Measurements from ENCODE around the gene RAB8B. TPM values are rescaled to one million over a fixed set of nuclear protein-coding genes. Genes with fewer than 3 reads are reported as not detected.
"Not testable (repeated sequence)": the region's sequence is repeated elsewhere in the genome, so short reads cannot be mapped to it uniquely, and the experiment has no call there.

The RAB8B gene
- total RNA-seq, 1 experiment from 2014 or later: 27.2 TPM

DNA sequence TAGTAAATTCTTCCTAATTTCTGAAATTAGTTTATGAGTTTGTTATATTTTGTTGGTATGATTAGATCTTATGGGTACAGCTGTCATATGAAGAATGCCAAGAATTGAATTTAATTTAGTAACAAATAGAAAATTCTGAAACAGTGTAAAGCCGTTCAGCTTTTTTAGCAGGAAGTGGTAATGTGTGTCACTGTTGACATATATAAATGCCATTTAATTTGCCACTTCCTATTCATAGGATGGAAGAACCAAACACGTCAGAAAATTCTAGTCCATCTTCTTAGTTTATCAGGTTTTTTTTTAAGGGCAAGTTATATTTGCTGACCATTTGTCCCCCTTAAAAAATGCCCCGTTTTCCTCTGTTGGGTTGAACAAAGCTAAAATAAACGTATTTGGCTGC lies 43.0 kb downstream of the RAB8B start:
- no peak for DNase-seq
- Histone ChIP-seq H3K4me3 (ENCODE audit: insufficient read depth, low read depth, low read length) (no peak overlapping the region), H3K36me3 (replicated peaks; ENCODE audit: control insufficient read depth, insufficient read depth, low read length) (no peaks in the 10 kb centered on the region), H3K27me3 (ENCODE audit: control insufficient read depth, insufficient read depth, low read length) (no peaks in the 10 kb centered on the region)

DNA sequence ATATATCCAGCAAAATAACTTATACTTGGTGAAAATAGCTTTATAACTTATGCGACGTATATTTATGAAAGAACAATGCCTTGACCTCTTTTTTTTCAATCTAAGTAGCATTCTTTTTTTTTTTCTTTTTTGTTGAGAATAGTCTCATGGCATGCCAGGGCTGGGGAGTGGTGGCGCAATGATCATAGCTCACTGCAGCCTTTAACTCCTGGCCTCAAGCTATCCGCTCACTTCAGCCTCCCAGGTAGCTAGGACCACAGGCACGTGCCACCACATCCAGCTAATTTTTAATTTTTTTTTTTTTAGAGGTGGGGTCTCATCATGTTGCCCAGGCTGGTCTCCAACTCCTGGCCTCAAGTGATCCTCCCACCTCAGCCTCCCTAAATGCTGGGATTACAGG lies 43.5 kb downstream of the RAB8B start:
- Histone ChIP-seq H3K4me3 (ENCODE audit: insufficient read depth, low read depth, low read length) (no peak overlapping the region), H3K27me3 (ENCODE audit: control insufficient read depth, insufficient read depth, low read length) (no peaks in the 10 kb centered on the region), H3K36me3 (replicated peaks; ENCODE audit: control insufficient read depth, insufficient read depth, low read length) (no peaks in the 10 kb centered on the region)
- no peak for DNase-seq

DNA sequence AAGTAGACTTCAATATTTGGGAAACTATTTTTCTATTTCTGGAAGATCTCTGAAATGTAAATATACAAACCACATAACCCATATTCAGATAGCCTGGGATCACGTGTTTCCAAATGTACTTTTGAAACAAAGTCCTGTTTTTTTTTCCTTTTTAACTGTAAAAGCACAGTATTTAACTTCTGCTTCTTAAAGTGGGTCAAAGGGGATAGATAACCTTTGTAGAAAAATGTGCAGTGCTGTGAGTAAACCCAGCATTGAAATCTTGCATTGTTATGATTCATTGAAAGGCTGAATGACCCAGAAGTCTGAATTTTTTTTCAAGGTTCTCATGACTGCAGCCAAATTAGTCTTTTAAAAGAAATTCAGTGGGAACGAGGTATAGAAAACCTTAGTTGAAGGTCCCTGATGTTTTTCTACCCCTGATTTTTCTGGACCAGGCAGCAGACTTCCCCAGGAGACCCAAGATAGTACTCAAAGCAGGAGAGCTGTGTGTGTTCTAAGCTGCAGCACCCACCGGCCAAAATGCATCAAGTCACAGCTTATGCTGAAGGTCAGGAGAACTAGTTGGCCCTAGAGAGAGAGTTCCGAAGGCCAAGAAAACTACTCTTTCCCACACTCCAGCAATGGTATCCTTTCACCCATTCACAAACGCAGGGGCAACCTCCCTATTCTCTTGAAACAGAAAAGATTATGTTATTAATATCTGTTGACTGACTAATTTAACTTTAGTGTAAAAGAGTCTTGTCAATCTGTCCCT lies 44.4 kb downstream of the RAB8B start:
- H3K36me3 ChIP-seq (replicated peaks; ENCODE audit: control insufficient read depth, insufficient read depth, low read length): no peaks in the 10 kb centered on the region
- H3K4me3 ChIP-seq (ENCODE audit: insufficient read depth, low read depth, low read length): no peak overlapping the region
- no peaks in the 10 kb centered on the region for H3K27me3 ChIP-seq (ENCODE audit: control insufficient read depth, insufficient read depth, low read length)
- no peak for DNase-seq

DNA sequence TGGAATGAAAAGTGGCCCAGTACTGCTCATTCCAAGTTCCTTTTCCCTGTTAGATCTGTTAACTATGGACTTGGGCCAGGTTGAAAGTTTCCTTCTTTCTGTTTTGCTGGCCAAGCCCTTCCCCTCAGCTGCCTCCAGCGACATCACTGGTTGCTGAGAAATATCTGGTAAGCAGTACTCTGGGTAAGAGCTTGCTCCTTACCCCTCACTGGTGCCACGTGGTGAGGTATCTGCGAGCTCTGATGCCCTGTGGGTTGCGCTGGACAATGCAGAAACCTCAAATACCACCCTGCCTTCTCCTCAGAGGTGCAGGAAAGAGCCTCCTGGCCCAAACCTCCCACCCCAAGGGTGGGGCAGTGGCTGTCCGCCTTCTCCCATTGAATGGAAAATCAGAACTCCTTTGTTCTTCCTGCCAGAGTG lies 45.1 kb downstream of the RAB8B start:
- Histone ChIP-seq H3K4me3 (ENCODE audit: insufficient read depth, low read depth, low read length) (no peak overlapping the region), H3K27me3 (ENCODE audit: control insufficient read depth, insufficient read depth, low read length) (no peaks in the 10 kb centered on the region), H3K36me3 (replicated peaks; ENCODE audit: control insufficient read depth, insufficient read depth, low read length) (no peaks in the 10 kb centered on the region)
- no peak for DNase-seq

DNA sequence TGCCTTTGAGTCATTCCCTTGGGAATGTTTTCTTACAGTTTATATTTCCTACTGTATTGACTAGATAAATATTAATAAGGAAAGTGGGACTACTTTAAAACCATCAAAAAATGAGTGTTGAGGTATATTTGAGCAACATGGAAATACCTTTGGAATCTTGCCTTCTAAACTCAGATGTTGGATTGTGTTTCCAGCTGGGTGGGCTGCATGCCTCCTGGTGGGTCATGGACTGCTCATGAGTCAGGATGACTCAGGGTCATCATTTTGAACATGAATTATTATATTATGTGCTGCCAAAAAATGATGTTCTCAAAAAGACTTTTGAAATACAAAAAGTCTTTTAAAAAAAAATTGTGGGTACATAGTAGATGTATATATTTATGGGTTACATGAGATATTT lies 46.9 kb downstream of the RAB8B start:
- H3K36me3 ChIP-seq (replicated peaks; ENCODE audit: control insufficient read depth, insufficient read depth, low read length): no peaks in the 10 kb centered on the region
- DNase-seq: no peak
- H3K4me3 ChIP-seq (ENCODE audit: insufficient read depth, low read depth, low read length): no peak overlapping the region

DNA sequence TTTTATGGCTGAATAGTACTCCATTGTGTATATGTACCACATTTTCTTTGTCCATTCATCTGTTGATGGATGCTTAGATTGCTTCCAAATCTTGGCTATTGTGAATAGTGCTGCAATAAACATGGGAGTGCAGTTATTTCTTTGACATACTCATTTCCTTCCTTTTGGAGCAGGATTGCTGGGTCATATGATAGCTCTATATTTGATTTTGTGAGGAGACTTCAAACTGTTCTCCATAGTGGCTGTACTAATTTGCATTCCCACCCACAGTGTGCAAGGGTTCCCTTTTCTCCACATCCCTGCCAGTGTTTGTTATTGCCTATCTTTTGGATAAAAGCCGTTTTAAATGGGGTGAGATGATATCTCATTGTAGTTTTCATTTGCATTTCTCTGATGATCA lies 47.7 kb downstream of the RAB8B start:
- H3K27me3 ChIP-seq (ENCODE audit: control insufficient read depth, insufficient read depth, low read length); DNase-seq; H3K36me3 ChIP-seq (replicated peaks; ENCODE audit: control insufficient read depth, insufficient read depth, low read length); H3K4me3 ChIP-seq (ENCODE audit: insufficient read depth, low read depth, low read length): not testable (repeated sequence)

More for the DNA sequence above, 46.9 kb downstream of the RAB8B start:
- H3K27me3 ChIP-seq (ENCODE audit: control insufficient read depth, insufficient read depth, low read length): no peaks in the 10 kb centered on the region

DNA sequence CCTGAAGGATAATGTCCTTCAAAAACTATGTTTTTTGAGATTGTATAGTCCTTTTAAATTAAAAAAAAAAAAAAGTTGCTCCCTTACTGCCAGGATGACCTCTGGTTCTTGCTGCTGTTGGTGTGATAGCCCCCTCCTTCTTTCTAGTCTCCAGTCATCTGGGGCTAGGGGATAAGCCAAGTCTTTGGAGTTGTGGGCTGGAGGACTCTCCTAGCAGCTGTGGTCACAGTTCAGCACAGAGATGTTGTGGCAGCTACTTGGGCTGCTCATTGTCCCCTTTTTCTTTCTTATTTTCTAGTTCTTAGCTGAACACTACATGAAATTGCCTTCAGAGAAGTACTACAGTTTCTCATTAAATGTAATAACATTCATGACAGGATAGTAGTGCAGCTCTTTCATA lies 48.8 kb downstream of the RAB8B start:
- Histone ChIP-seq H3K27me3 (ENCODE audit: control insufficient read depth, insufficient read depth, low read length) (no peaks in the 10 kb centered on the region), H3K36me3 (replicated peaks; ENCODE audit: control insufficient read depth, insufficient read depth, low read length) (no peaks in the 10 kb centered on the region)
- DNase-seq: no peak

DNA sequence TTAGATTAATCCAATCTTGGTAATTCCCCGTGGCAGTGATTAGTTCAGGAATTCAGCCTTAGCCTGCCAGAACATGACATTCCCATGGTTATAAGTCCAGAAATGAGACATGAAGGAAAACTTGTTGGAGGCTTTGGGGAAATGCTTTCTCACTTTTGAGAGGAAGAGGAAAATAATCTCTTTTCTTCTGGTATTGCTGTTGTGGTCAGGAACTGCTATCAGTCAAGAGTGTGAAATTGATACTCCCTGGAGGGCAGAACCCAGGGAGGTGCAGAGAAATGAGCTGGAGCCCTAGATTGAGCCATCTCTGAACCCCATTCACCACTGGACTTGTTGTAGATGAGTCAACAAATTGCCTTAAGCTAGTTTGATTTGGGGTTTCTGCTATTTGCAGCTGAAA lies 49.4 kb downstream of the RAB8B start:
- Histone ChIP-seq H3K4me3 (ENCODE audit: insufficient read depth, low read depth, low read length) (no peak overlapping the region), H3K27me3 (ENCODE audit: control insufficient read depth, insufficient read depth, low read length) (no peaks in the 10 kb centered on the region), H3K36me3 (replicated peaks; ENCODE audit: control insufficient read depth, insufficient read depth, low read length) (no peaks in the 10 kb centered on the region)
- no peak for DNase-seq

More for the DNA sequence above, 48.8 kb downstream of the RAB8B start:
- H3K4me3 ChIP-seq (ENCODE audit: insufficient read depth, low read depth, low read length): no peak overlapping the region

DNA sequence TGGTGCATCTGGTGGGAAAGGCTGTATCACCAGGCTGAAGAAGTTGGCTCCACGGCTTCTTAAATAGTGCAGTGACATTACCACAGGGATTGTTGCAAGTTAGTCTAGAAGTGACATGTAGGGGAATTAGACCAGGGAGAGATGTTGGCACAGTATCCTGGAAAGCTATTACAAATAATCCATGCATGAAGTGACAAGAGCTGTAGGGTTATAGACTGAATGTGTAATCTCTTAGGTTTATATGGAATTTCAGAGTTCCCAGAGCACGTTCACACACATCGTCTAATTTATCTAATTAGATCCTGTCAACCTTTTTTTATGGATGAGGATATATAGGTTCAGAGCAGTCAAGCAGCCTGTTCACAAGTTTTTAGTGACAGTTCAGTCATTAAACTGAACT lies 50.7 kb downstream of the RAB8B start:
- Histone ChIP-seq H3K36me3 (replicated peaks; ENCODE audit: control insufficient read depth, insufficient read depth, low read length) (no peaks in the 10 kb centered on the region), H3K4me3 (ENCODE audit: insufficient read depth, low read depth, low read length) (no peak overlapping the region), H3K27me3 (ENCODE audit: control insufficient read depth, insufficient read depth, low read length) (no peaks in the 10 kb centered on the region)
- DNase-seq: no peak

DNA sequence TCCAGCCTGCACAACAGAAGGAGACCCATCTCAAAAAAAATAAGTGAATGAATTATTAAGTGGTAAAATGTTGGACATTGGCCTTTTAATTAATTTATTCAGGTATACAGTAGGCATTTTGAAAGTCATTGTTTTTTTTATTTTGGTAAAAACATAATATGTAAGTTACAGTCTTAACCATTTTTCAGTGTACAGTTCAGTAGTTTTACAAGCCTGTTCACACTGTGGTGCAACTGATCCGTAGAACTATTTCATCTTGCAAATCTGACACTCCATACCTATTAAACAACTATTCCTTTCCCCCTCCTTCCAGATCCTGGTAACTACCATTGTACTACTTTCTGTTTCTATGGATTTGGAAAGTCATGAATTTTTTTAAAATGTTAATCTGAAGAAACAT lies 51.9 kb downstream of the RAB8B start:
- DNase-seq: no peak
- no peaks in the 10 kb centered on the region for H3K36me3 ChIP-seq (replicated peaks; ENCODE audit: control insufficient read depth, insufficient read depth, low read length)
- no peaks in the 10 kb centered on the region for H3K27me3 ChIP-seq (ENCODE audit: control insufficient read depth, insufficient read depth, low read length)
- no peak overlapping the region for H3K4me3 ChIP-seq (ENCODE audit: insufficient read depth, low read depth, low read length)

DNA sequence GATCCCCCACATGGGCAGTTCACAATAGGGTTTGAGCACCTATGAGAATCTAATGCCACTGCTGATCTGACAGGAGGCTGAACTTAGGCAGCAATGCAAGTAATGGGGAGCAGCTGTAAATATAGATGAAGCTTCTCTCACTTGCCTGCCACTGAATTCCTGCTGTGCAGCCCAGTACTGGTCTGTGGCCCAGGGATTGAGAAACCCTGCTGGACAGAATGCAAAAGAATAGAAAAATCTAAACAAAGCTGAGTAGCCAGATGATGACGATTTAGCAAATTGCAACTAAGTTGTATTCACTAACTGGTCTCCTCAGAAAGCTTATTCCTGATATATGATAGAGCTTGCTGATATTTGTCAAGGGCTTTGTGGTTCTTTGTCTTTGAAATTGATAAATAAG lies 53.7 kb downstream of the RAB8B start:
- Histone ChIP-seq H3K27me3 (ENCODE audit: control insufficient read depth, insufficient read depth, low read length) (no peaks in the 10 kb centered on the region), H3K36me3 (replicated peaks; ENCODE audit: control insufficient read depth, insufficient read depth, low read length) (peaks cover 1% of the 10 kb centered on the region; the same call in 1 of the 2 replicates), H3K4me3 (ENCODE audit: insufficient read depth, low read depth, low read length) (no peak overlapping the region)
- no peak for DNase-seq

DNA sequence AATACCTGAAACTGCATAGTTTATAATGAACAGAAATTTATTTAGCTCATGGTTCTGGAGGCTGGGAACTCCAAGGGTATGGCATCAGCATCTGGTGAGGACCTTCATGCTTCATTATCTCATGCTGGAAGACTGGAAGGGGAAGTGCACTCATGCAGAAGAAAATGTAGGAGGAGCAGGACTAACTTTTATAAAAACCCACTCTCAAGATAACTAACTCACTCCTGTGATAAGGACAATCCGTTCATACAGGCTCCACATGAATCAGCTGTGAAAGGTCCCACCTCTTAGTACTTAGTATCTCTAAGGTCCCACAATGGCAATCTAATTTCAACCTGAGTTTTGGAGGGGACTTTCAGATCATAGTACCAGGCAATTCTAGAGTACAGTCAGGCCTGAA lies 54.4 kb downstream of the RAB8B start:
- Histone ChIP-seq H3K36me3 (replicated peaks; ENCODE audit: control insufficient read depth, insufficient read depth, low read length) (peaks cover 1% of the 10 kb centered on the region; the same call in 1 of the 2 replicates), H3K4me3 (ENCODE audit: insufficient read depth, low read depth, low read length) (no peak overlapping the region), H3K27me3 (ENCODE audit: control insufficient read depth, insufficient read depth, low read length) (no peaks in the 10 kb centered on the region)
- DNase-seq: no peak

DNA sequence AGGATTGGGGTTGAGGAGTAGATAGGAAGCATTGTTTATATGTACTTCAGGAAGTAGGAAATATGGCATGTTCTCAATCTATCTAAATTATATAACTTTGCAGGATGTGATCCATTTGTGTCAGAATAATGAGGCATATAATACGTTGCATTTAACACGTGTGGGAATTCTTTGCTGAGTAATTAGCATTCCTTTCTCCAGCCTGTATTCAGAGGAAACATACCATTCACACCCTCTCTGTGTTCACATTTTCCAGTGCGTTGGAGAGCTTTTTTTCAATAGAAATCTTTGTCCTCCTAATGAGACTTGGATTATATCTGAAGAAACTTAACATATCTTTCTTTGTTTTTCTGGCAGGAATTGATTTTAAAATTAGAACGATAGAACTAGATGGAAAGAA lies 55.0 kb downstream of the RAB8B start:
- Histone ChIP-seq H3K36me3 (replicated peaks; ENCODE audit: control insufficient read depth, insufficient read depth, low read length) (peaks cover 1% of the 10 kb centered on the region; the same call in 1 of the 2 replicates), H3K4me3 (ENCODE audit: insufficient read depth, low read depth, low read length) (no peak overlapping the region), H3K27me3 (ENCODE audit: control insufficient read depth, insufficient read depth, low read length) (no peaks in the 10 kb centered on the region)
- no peak for DNase-seq

DNA sequence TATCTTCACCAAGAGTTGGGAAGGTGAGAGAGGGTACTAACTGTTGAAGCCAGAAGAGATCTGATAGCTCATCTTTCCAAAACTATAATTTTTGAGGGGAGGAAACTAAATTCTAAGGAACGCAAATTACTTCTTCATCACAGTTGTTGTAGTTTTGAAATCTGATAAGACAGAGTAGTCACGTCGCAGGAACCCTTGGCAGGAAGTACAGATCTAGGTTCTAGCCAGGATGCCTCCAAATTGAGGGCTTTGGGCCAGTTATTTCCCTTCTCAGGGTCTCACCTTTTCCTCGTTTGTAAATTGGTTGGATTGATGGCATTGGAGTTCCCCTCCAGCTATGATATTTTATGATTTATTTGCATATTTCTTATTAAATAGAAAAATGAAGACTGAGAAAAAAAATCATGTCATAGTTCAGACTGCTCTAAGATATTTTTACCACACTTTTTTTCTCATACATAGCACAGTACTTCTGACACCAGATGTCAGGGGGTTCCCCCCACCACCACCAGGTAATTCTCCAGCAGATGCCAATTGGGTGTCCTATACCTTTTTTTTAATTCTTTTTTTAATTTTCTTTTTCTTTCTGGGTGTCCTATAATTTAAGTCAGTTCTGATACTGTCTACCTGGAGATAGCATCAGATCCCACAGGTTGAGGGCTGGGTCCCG lies 55.7 kb downstream of the RAB8B start:
- no peak for DNase-seq
- H3K36me3 ChIP-seq (replicated peaks; ENCODE audit: control insufficient read depth, insufficient read depth, low read length): peaks cover 1% of the 10 kb centered on the region; the same call in 1 of the 2 replicates
- H3K27me3 ChIP-seq (ENCODE audit: control insufficient read depth, insufficient read depth, low read length): no peaks in the 10 kb centered on the region
- H3K4me3 ChIP-seq (ENCODE audit: insufficient read depth, low read depth, low read length): no peak overlapping the region

DNA sequence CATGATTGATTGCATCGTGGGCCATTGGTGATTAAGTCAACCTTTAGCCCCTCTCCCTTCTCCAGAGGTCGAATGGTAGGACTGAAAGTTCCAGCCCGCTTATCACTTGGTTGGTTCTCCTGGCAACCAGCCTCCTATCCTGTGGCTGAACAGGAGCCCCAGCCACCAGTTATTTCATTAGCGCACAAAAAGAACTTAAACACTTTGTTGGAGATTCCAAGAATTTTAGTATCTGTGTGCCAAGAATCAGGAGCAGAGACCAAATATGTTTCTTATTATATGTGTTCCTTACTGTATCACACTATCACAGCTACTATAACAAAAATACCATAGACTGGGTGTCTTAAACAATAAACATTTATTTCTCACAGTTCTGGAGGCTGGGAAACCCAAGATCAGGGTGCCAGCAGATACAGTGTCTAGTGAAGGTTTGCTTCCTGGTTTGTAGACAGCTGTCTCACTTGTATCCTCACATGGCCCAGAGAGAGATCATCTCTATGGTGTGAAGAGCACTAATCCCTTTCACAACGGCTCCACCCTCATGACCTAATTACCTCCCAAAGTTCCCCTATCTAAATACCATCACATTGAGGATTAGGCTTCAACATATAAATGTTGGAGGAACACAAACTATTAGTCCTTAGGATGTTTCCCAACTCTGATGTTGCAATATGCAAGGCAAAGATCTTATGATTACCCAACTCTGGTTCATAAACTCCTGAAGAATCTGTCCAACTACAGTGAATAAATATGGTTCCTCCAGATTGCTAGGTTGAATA lies 57.5 kb downstream of the RAB8B start:
- Histone ChIP-seq H3K27me3 (ENCODE audit: control insufficient read depth, insufficient read depth, low read length) (no peaks in the 10 kb centered on the region), H3K36me3 (replicated peaks; ENCODE audit: control insufficient read depth, insufficient read depth, low read length) (peaks cover 1% of the 10 kb centered on the region; the same call in 1 of the 2 replicates), H3K4me3 (ENCODE audit: insufficient read depth, low read depth, low read length) (no peak overlapping the region)
- DNase-seq: no peak
